Neural progenitor cell (in vitro differentiated cells): Measurements from ENCODE around the gene OIP5.

Experiments used
- CTCF ChIP-seq: fragments of 200-600 bp; sonication (generic); IDR thresholded peaks from 2 replicates; pipeline ENCODE4 v1.5.1; 2017; ENCODE audit warnings: antibody characterized with exemption, mild to moderate bottlenecking
- EZH2 ChIP-seq: fragments of 200-600 bp; sonication (generic); IDR thresholded peaks from 2 replicates; pipeline ENCODE4 v1.6.1; 2017; ENCODE audit warnings: antibody characterized with exemption, mild to moderate bottlenecking, moderate library complexity

DNA sequence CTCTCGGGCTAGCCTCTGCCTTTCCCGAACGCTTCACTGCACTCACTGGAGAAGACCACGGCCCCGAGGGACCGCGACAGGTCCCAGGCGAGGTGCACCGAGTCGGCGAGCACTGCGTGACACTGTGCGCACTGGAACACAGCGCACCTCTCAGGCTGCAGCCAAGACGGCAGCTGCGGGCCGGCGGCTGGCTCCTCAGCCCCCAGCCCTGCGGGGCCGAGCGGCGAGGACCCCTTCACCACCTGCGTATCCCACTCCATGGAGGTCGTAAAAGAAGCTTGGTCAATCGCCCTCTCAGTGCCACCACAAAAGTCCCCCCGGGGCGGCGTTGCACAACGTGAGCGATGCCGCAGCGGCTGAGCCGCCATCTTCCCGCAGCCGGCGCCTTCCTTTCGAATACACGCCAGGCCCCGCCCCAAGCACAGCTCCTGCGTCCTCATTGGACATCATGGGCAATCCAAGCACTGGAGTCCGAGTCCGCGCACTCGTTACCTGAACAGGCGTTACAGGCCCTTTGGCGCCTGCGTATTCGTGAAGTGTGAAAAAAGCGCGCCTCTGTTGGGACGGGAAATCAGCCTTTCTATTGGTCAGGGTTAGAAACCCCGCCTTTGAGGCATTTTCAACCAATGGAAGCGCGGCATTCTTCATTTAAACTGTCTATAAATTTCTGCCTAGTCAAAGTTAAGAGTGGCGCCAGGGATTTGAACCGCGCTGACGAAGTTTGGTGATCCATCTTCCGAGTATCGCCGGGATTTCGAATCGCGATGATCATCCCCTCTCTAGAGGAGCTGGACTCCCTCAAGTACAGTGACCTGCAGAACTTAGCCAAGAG is at the start of gene OIP5, which contains the start of gene NUSAP1:
- TF ChIP-seq EZH2 (peak; percentile 0), CTCF (peak; percentile 63)
